LNCaP clone FGC (cell line): ENCODE measurements around the gene UBAP1.
"Not testable (repeated sequence)": the region's sequence is repeated elsewhere in the genome, so short reads cannot be mapped to it uniquely, and the experiment has no call there.

Experiments used
- DNase-seq: peaks from one replicate; pipeline ENCODE4 v3.0.0-alpha.2; 2011; ENCODE audit warnings: low read depth
- H3K4me3 ChIP-seq: 2 replicates; pipeline ENCODE4 v1.5.1; 2011; ENCODE audit warnings: mild to moderate bottlenecking, low read depth, low read length, control low read depth
- TF ChIP-seq, protein P1 (sequence below): IDR thresholded peaks from 2 replicates; pipeline ENCODE4 v1.5.1; 2012; ENCODE audit warnings: mild to moderate bottlenecking; ENCODE audit not compliant: control insufficient read depth, insufficient read depth; ENCODE audit errors: extremely low read depth

Gene UBAP1

GRCh38 chr9:34211395-34211794 lies 32.6 kb downstream of the UBAP1 start:
- TF ChIP-seq, protein P1, sequence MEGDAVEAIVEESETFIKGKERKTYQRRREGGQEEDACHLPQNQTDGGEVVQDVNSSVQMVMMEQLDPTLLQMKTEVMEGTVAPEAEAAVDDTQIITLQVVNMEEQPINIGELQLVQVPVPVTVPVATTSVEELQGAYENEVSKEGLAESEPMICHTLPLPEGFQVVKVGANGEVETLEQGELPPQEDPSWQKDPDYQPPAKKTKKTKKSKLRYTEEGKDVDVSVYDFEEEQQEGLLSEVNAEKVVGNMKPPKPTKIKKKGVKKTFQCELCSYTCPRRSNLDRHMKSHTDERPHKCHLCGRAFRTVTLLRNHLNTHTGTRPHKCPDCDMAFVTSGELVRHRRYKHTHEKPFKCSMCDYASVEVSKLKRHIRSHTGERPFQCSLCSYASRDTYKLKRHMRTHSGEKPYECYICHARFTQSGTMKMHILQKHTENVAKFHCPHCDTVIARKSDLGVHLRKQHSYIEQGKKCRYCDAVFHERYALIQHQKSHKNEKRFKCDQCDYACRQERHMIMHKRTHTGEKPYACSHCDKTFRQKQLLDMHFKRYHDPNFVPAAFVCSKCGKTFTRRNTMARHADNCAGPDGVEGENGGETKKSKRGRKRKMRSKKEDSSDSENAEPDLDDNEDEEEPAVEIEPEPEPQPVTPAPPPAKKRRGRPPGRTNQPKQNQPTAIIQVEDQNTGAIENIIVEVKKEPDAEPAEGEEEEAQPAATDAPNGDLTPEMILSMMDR: no peak
- no peak overlapping the region for H3K4me3 ChIP-seq
- DNase-seq: no peak

DNA sequence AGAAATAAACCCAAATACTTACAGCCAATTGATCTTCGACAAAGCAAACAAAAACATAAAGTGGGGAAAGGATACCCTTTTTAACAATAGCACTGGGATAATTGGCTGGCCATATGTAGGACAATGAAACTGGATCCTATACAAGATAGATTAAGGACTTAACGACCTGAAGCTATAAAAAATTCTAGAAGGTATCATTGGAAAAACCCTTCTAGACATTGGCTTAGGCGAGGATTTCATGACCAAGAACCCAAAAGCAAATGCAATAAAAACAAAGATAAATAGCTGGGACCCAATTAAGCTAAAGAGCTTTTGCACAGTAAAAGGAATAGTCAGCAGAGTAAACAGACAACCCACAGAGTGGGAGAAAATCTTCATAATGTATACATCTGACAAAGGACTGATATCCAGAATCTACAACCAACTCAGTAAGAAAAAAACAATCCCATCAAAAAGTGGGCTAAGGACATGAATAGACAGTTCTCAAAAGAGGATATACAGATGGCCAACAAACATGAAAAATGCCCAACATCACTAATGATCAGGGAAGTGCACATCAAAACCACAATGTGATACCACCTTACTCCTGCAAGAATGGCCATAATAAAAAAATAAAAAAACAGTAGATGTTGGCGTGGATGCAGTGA lies 35.6 kb downstream of the UBAP1 start:
- DNase-seq: peak; percentile 8
- H3K4me3 ChIP-seq: not testable (repeated sequence)

DNA sequence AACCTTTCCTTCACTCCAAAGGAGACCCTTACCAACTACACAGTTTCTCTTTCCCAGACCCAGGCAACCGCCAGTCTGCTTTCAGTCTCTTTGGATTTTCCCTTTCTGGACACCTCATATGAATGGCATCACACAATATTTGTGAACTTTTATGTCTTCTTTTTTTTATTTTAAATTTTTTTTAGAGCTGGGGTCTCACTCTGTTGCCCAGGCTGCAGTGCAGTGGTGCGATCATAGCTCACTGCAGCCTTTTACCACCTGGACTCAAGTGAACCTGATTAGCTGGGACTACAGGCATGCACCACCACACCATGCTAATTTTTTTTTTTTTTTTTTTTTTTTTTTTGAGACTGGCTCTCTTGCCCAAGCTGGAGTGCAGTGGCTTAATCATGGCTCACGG lies 37.5 kb downstream of the UBAP1 start:
- DNase-seq: no peak
- no peak overlapping the region for H3K4me3 ChIP-seq
- TF ChIP-seq, protein P1: no peak

- not testable (repeated sequence) for H3K4me3 ChIP-seq, DNase-seq
Observed at GRCh38 chr9:34217015-34217414, 38.2 kb downstream of the UBAP1 start.

- H3K4me3 ChIP-seq: no peak overlapping the region
- TF ChIP-seq, protein P1: no peak
- DNase-seq: no peak
Observed at GRCh38 chr9:34218446-34218845, 39.6 kb downstream of the UBAP1 start.

DNA sequence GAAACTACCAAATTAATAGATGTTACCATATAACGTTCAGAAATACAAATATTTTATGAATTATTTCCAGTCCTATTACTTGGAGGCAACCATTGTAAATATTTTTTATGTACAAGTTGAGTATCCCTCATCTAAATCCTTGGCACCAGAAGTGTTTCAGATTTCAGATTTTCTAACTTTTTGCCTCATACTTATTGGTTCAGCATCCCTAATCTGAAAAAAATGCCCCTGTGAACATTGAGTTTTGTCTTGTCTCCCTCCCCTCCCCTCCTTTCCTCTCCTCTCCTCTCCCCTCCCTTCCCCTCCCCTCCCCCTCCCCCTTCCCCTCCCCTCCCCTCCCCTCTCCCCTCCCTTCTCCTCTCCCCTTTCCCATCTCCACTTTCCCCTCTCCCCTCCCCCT lies 40.6 kb downstream of the UBAP1 start:
- TF ChIP-seq, protein P1: no peak
- no peak for DNase-seq
- H3K4me3 ChIP-seq: no peak overlapping the region

- DNase-seq: no peak
- no peak overlapping the region for H3K4me3 ChIP-seq
- TF ChIP-seq, protein P1: no peak
Observed at GRCh38 chr9:34220218-34220617, 41.4 kb downstream of the UBAP1 start.

DNA sequence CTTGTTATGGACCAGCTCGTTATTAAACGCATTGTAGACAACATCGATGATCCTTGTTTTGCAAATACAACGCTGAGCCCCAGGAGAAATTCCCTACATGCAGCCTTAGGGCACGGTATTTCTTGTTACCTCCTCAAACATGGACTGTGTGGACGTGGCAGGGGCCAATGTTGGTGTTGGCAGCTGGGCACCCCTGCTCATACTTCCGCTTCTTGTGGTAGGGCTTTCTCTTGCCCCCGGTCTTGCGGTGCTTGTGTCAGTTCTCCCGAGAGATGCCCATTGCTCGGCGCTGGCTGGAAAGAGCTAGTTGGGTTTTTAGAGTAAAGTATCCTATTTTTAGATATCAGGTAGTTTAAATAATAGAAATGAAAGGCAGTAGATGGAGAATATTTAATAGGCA lies 45.5 kb downstream of the UBAP1 start:
- TF ChIP-seq, protein P1: no peak
- DNase-seq: no peak
- H3K4me3 ChIP-seq: no peak overlapping the region

GRCh38 chr9:34226144-34226760 lies 47.4 kb downstream of the UBAP1 start:
- H3K4me3 ChIP-seq, DNase-seq: not testable (repeated sequence)
